Activated CD8-positive, alpha-beta T cell treated with anti-CD3 and anti-CD28 coated beads for 36 hours (primary cell): ENCODE data around the gene DCAF10. TPM values are rescaled to one million over a fixed set of nuclear protein-coding genes. Genes with fewer than 3 reads are reported as not detected.
"Not testable (repeated sequence)": the region's sequence is repeated elsewhere in the genome, so short reads cannot be mapped to it uniquely, and the experiment has no call there.

ENCODE experiments used
- ATAC-seq: fragments of 200-7000 bp; cut with Tn5 transposase; one replicate; pipeline ENCODE4 v1.10.0; 2021; ENCODE audit warnings: mild to moderate bottlenecking, moderate library complexity
- CTCF ChIA-PET: fragments of 350-600 bp; sonication (Branson Sonifier 250); formaldehyde crosslinking; loops from one replicate; lab custom pipeline; 2021; ENCODE audit warnings: antibody characterized with exemption; lab: Charles Lee
- POLR2A ChIA-PET: fragments of 350-600 bp; sonication (Branson Sonifier 250); formaldehyde crosslinking; loops from one replicate; lab custom pipeline; 2021; ENCODE audit warnings: antibody characterized with exemption; lab: Charles Lee
- DNase-seq: peaks from one replicate; pipeline ENCODE4 v3.0.0-alpha.2; 2020
- H3K27ac Mint-ChIP-seq: one replicate; pipeline ENCODE4 v1.8.0; 2021; ENCODE audit warnings: mild to moderate bottlenecking, mixed read lengths
- H3K27me3 Mint-ChIP-seq: one replicate; pipeline ENCODE4 v1.8.0; 2021; ENCODE audit warnings: mixed read lengths
- H3K36me3 Mint-ChIP-seq: one replicate; pipeline ENCODE4 v1.8.0; 2021; ENCODE audit warnings: low read depth, mixed read lengths
- H3K4me1 Mint-ChIP-seq: one replicate; pipeline ENCODE4 v1.8.0; 2021; ENCODE audit warnings: low read depth, mixed read lengths
- H3K4me3 Mint-ChIP-seq: one replicate; pipeline ENCODE4 v1.8.0; 2021; ENCODE audit warnings: mild to moderate bottlenecking, moderate library complexity, mixed read lengths
- H3K9me3 Mint-ChIP-seq: one replicate; pipeline ENCODE4 v1.8.0; 2021; ENCODE audit warnings: mixed read lengths
- intact Hi-C: fragments of 100-400 bp; cut with micrococcal nuclease; formaldehyde crosslinking; loops from one replicate; pipeline ENCODE4 v1.10.0; 2022
- total RNA-seq, 2 experiments: library from RNA; stranded (reverse); gene quantifications; one replicate each; pipeline ENCODE4 v1.2.3, GENCODE V29; 2021
- TF ChIP-seq, protein P1 (sequence below): fragments of 200-600 bp; IDR thresholded peaks from one replicate; pipeline ENCODE4 v1.8.0; 2022; ENCODE audit warnings: antibody characterized with exemption, mild to moderate bottlenecking

Gene DCAF10
- total RNA-seq, 2 experiments from 2014 or later, result 14.7 to 15.2 TPM

DNA sequence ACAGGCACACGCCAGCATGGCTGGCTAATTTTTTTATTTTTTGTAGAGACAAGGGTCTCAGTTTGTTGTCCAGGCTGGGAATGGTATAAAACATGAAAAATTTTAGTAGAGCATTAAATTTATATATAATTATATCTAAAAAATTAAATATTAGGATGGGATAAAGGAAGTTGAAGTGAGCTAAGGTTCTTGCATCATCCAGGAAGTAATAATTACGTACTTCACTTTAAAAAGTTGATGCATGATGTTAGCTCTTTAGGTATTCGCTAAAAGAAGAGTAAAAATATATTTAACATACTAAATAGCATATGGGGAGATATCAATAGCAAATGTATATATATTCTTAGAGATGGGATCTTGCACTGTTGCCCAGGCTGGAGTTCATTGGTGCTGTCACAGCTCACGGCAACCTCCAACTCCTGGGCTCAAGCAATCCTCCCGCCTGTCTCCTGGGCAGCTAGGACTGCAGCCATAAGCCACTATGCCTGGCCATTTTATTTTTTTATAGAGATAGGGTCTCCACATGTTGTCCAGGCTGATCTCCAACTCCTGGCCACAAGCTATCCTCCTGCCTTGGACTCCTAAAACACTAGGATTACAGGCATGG lies 12.3 kb downstream of the DCAF10 start:
- H3K36me3 Mint-ChIP-seq, result peaks cover 12% of the 10 kb centered on the region
- H3K27me3 Mint-ChIP-seq, result no peaks in the 10 kb centered on the region
- ChIA-PET CTCF (no interaction called here), POLR2A (interaction anchor here (0.7 kb wide), 1 partner anchor 400 kb away, joined by 4 read pairs; no protein-coding TSS in a partner anchor)
- TF ChIP-seq, protein P1, sequence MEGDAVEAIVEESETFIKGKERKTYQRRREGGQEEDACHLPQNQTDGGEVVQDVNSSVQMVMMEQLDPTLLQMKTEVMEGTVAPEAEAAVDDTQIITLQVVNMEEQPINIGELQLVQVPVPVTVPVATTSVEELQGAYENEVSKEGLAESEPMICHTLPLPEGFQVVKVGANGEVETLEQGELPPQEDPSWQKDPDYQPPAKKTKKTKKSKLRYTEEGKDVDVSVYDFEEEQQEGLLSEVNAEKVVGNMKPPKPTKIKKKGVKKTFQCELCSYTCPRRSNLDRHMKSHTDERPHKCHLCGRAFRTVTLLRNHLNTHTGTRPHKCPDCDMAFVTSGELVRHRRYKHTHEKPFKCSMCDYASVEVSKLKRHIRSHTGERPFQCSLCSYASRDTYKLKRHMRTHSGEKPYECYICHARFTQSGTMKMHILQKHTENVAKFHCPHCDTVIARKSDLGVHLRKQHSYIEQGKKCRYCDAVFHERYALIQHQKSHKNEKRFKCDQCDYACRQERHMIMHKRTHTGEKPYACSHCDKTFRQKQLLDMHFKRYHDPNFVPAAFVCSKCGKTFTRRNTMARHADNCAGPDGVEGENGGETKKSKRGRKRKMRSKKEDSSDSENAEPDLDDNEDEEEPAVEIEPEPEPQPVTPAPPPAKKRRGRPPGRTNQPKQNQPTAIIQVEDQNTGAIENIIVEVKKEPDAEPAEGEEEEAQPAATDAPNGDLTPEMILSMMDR, result no peak
- intact Hi-C loops, result no loop called here
- no peak for DNase-seq
- H3K4me1 Mint-ChIP-seq, result peaks cover 5% of the 10 kb centered on the region
- H3K27ac Mint-ChIP-seq, result no peak overlapping the region
- no peak overlapping the region for H3K4me3 Mint-ChIP-seq
- H3K9me3 Mint-ChIP-seq, result no peaks in the 10 kb centered on the region
- no peak for ATAC-seq

DNA sequence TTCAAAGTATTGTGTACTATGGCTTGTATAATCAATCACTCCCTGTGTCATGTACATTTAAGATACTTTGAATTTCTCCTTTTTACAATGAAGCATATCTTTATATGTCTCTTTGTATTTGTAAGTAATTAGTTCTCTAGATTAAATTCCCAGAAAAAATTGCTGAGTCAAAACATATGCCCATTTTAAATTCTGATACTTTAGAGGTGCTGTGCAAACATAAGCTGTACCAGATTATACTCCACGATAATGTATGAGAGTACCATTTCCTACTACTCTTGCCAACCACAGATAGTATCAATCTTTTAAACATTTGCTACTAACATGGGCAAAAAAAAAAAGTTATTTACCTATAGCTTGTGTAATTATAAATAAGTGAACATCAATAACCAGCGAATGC lies 18.3 kb downstream of the DCAF10 start:
- peaks cover 30% of the 10 kb centered on the region for H3K36me3 Mint-ChIP-seq
- no peaks in the 10 kb centered on the region for H3K27me3 Mint-ChIP-seq
- CTCF ChIA-PET, result interaction anchor here (0.8 kb wide), 1 partner anchor 9 kb away, joined by 3 read pairs; no protein-coding TSS in a partner anchor
- no peak for ATAC-seq
- no peaks in the 10 kb centered on the region for H3K9me3 Mint-ChIP-seq
- intact Hi-C loops, result no loop called here
- TF ChIP-seq, protein P1, result no peak
- no peaks in the 10 kb centered on the region for H3K4me1 Mint-ChIP-seq
- POLR2A ChIA-PET, result interaction anchor here (1.2 kb wide), 1 partner anchor 41 kb away, joined by 4 read pairs; no protein-coding TSS in a partner anchor
- no peak overlapping the region for H3K27ac Mint-ChIP-seq
- no peak for DNase-seq
- no peak overlapping the region for H3K4me3 Mint-ChIP-seq

DNA sequence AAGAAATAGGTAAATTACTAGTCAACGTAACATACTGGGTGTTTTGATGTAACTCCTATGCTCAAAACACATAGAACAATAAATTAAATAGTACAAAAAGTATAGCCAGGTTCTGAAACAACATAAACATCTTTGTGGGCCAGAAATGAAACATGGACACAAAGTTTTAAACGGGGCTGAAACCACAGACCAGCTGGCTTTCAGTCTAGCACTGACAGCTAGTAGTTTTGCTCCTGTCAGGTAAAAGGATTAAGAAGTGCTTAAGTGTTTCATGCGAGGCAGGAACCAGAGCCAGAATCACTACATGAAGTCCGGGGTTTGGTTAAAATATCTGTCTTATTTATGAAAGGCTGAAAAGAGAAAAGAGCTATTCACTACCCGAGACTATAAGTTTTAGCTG lies 19.5 kb downstream of the DCAF10 start:
- ATAC-seq (no peak), DNase-seq (no peak)
- no peak overlapping the region for H3K4me3 Mint-ChIP-seq
- intact Hi-C loops, result no loop called here
- H3K27ac Mint-ChIP-seq, result no peak overlapping the region
- ChIA-PET CTCF (interaction anchor here (1.5 kb wide), 1 partner anchor 9 kb away, joined by 5 read pairs; no protein-coding TSS in a partner anchor), POLR2A (no interaction called here)
- H3K9me3 Mint-ChIP-seq, result no peaks in the 10 kb centered on the region
- peaks cover 38% of the 10 kb centered on the region for H3K36me3 Mint-ChIP-seq
- H3K4me1 Mint-ChIP-seq, result no peaks in the 10 kb centered on the region
- TF ChIP-seq, protein P1, result no peak
- no peaks in the 10 kb centered on the region for H3K27me3 Mint-ChIP-seq

DNA sequence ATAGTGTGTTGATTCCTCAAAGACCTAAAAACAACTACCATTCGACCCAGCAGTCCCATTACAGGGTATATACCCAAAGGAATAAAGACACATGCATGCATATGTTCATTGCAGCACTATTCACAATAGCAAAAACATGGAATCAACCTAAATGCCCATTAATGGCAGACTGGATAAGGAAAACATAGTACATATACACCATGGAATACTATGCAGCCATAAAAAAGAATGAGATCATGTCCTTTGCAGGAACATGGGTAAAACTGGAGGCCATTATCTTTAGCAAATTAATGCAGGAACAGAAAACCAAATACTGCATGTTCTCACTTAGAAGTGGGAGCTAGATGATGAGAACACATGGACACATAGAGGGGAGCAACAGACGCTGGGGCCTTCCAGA lies 24.6 kb downstream of the DCAF10 start:
- H3K27me3 Mint-ChIP-seq, CTCF ChIA-PET, H3K4me3 Mint-ChIP-seq, DNase-seq, ATAC-seq, intact Hi-C loops, H3K9me3 Mint-ChIP-seq, H3K27ac Mint-ChIP-seq, H3K4me1 Mint-ChIP-seq: not testable (repeated sequence)
- POLR2A ChIA-PET, result interaction anchor here (0.6 kb wide), 1 partner anchor 336 kb away, joined by 4 read pairs; no protein-coding TSS in a partner anchor
- peaks cover 50% of the 10 kb centered on the region for H3K36me3 Mint-ChIP-seq

DNA sequence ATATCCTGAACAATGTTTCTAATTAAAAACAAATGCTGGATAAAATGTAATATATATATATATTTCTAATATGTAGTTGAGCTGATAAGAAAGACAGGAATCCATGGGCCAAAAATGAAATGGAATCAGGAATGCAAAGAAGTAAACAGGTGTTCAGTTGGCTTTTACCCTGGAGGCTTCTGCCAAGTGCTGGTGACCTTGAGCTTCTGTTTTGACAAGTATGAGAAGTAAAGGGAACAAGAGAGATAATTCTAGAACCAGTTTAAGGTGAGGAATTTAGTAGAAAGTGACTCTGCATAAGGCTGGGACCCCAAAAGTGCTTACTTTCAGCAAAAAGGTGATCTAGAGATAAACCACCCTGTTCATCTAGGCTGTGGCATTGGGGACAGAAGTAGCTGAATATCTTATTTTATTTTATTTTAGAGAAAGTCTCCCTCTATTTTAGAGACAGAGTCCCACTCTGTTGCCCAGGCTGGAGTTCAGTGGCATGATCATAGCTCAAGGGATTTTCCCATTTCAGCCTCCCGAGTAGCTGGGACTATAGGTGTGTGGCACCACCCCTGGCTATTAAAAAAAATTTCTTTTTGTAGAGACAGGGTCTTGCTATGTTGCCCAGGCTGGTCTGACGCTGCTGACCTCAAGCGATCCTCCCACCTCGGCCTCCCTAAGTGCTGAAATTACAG lies 27.0 kb downstream of the DCAF10 start:
- DNase-seq (no peak), ATAC-seq (no peak)
- H3K27ac Mint-ChIP-seq, result no peak overlapping the region
- H3K9me3 Mint-ChIP-seq, result no peaks in the 10 kb centered on the region
- TF ChIP-seq, protein P1, result no peak
- no peaks in the 10 kb centered on the region for H3K27me3 Mint-ChIP-seq
- ChIA-PET POLR2A (no interaction called here), CTCF (no interaction called here)
- no peak overlapping the region for H3K4me3 Mint-ChIP-seq
- intact Hi-C loops, result no loop called here
- H3K4me1 Mint-ChIP-seq, result no peaks in the 10 kb centered on the region
- peaks cover 31% of the 10 kb centered on the region for H3K36me3 Mint-ChIP-seq
